ELR (cell line): ENCODE data around the gene FOXC2.

ENCODE experiments used
- DNase-seq: peaks from one replicate; pipeline ENCODE4 v3.0.0-alpha.2; 2015; ENCODE audit warnings: low read depth

The FOXC2 gene

DNA sequence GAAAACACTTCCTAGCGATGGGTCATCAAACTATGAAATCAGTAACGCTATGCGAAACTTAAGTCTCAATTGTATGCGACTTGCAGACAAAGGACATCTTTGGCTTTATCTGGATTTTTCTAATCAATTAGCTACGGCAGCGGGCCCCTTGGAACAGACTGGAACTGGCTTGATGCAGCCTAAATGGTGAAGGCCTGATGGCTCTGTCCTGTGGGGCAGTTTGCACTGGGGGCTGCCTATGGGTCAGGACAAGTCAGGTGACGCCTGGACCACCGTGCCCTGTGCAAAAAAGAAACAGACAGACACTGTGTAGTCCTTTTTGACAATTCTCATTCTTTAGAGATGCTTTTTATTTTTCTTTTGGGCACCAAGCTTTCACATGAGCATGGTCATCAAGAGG, 33.6 kb upstream of the FOXC2 start:
- DNase-seq, result no peak

GRCh38 chr16:86533767-86534351, 32.8 kb upstream of the FOXC2 start:
- no peak for DNase-seq

DNA sequence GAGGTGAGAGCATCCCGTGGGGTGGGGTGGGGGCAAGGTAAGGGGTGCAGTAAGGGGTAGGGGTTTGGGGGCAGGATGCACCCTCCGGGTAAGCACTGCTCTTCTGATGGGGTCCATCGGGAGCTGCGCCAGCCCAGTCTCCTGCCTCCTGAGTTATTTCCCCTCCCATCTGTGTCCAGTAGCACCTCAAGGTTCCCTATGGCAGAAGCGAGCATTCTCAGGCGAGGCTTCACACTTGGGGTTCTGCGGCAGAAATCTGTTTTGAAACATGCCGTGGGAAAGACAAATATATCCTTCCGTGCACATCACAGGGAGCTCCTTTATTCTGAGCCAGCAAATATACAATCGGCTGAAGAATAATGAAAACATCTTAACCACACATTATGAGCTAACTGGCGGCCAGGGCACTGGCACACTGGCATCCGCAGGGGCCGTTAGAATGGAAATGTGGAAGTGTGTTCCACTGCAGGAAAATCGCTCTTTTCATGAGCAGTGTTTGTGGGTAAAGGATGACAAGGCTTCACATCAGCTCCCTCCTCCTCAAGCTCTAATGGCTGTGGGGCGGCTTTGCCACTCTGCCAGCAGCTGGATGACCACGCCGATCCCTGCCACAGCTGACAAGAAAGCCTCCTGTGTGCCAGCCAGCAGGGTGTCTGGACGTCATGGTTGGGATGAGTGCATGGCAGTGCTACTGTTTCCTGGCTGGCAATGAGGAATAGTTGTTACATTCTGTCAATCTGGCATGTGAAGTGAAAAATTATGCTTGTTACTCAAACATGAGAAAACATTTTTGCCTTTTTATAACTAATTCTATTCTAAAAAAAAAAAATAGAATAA, 31.6 kb upstream of the FOXC2 start:
- DNase-seq, result no peak

DNA sequence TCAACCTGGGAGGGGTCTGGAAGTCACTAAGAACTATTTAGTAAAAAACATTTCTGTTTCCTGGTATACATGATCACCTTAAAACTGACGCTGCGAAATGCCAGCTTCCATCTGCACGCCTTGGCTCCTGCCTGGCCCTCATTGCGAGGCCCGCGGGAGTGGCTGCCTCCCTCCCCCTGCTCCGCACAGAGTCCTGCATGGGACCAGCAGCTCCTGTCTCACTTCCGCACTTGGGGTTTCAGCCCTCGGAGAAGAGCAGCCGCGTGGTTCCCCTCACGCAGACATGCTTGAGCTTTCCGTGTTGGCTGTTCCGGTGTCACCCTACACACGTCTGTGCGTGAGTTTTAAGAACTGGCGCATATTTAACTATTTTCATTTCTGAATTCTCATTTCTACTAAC, 30.0 kb upstream of the FOXC2 start:
- DNase-seq, result no peak

- no peak for DNase-seq
These were observed 29.1 kb upstream of the FOXC2 start for GRCh38 chr16:86537486-86537885.

DNA sequence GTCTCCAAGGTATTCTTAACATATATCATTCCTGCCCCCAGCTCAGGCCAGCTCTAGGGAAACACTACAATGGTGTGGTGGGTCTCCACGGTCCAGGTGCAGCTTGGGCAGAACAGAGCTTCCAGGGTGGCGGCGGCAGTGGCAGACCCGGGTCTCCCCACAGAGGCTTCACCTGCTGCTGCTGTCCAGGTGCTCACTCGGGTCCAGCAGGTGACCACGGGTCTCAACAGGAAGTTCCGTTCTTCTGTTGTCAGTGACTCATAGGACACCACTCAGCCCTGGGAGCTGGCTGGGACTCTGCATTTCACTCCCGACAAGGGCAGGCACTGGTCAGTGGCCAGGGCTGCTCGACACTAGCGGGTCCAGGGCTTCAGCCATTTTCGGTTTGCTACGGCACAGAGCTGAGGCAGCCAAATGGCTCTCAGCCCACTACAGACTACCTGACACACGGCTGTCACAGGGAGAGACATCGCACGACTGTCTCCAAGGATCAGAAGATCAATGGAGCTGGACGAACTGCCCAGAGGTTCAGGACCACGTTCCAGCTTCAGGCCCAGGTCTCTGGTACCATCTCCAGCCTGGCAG, 28.3 kb upstream of the FOXC2 start:
- DNase-seq, result no peak

DNA sequence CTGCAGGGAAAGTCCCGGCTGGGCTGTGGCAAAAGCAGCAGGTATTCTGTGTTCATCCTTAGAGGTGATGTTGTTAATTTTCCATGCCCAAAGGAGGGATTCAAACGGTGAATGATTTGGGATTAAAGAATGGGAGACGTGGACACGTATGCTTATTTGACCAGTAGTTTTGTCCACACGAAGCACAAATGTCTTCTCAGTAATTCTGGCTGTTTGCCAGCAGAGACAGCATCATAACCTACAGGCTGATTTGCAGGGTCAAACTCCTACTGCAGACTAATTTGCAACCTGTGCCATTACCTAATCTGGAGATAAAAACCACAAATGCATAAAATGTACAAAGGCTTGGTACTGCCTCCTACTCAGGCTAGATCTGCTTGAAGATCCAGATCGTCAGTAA, 25.7 kb upstream of the FOXC2 start:
- no peak for DNase-seq

GRCh38 chr16:86541560-86541959, 25.1 kb upstream of the FOXC2 start:
- DNase-seq, result no peak

- no peak for DNase-seq
These were observed 23.6 kb upstream of the FOXC2 start for GRCh38 chr16:86542756-86543750.

DNA sequence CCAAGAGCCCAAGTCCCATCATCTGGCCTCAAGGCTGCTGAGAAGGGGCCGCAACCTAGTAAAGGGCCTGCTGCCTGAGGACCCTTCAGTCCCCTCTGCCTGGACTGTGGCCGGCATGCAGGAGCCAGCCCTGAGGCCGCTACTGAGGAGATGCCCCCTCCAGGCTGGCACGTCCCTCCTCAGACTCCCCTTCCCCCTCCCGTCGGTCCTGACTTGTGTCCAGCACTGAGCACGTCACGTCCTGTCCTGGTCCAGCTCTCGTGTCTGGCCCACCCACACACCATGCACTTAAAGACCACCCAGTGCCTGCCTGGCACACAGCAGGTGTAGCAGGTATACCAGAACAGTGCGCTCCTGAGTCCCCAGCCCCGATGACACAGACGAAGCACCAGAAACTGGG, 21.1 kb upstream of the FOXC2 start:
- DNase-seq, result no peak

- no peak for DNase-seq
These were observed 20.5 kb upstream of the FOXC2 start for GRCh38 chr16:86545954-86546637.

GRCh38 chr16:86546638-86547013, 20.0 kb upstream of the FOXC2 start:
- DNase-seq, result no peak

- DNase-seq, result no peak
These were observed 19.3 kb upstream of the FOXC2 start for GRCh38 chr16:86547286-86547685.

DNA sequence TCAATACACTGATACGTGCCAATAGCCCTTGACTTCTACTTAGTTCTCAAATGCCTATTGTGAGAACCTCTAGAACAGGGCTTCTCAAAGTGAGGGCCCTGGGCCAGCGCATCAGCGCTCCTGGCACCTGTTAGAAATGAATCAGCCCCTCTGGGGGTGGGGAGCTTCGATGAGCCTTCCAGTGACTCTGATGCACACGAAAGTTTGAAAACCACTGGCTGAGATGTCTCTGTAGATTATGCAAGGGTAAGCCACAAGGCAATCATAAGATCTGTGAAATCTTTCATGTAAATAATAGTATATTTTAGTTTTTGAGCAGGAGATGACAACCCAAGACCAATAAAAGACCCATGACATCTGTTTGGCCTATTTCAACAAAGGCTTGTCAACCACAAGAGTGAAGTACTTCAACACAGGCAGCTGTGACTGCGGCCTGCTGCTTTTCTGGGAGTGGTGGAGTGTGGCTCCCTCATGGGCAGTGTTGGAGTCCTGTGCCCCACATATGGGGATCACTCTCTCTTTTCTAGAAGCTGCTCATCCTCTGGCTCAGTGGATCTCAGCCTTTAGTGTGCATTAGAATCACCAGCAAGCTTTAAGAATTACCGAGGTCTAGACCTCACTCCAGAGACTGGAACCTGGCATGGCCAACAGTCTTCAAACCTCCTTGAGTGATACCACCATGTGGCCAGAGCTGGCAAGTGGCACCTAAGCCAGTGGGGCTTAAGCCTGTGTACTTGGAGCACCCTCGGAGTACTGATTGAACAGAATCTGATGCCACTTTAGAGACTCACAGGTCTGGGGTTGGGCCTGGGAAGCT, 17.3 kb upstream of the FOXC2 start:
- no peak for DNase-seq

DNA sequence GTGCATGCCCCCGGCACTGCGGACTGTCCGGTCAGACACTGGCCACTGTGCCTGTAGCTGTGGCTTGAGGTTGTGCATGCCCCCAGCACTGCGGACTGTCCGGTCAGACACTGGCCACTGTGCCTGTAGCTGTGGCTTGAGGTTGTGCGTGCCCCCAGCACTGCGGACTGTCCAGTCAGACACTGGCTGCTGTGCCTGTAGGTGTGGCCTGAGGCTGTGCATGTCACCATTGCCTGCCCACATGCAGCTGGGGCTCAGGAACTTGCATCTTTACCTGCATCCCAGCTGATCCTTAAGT, 16.8 kb upstream of the FOXC2 start:
- no peak for DNase-seq

- DNase-seq, result no peak
These were observed 16.3 kb upstream of the FOXC2 start for GRCh38 chr16:86550281-86550680.

GRCh38 chr16:86553356-86553755, 13.3 kb upstream of the FOXC2 start:
- no peak for DNase-seq

GRCh38 chr16:86554599-86554916, 12.1 kb upstream of the FOXC2 start:
- DNase-seq, result no peak

GRCh38 chr16:86554917-86555703, 11.5 kb upstream of the FOXC2 start, which contains the start of gene MTHFSD:
TSS of gene MTHFSD (minus strand) at chr16:86555235. CDS start at chr16:86555184, 51 bp downstream.
- peak; percentile 93 for DNase-seq

GRCh38 chr16:86555704-86556075, 10.9 kb upstream of the FOXC2 start:
- no peak for DNase-seq
